HG03045 (cell line): ENCODE data around the gene PHKA2.

ENCODE experiments used
- ATAC-seq: cut with Tn5 transposase; IDR thresholded peaks from one replicate; pipeline ENCODE4 v1.9.1; 2021; ENCODE audit warnings: mild to moderate bottlenecking, moderate library complexity; ENCODE audit not compliant: unreplicated experiment

Gene PHKA2

GRCh38 chrX:18891548-18891945 is 92.4 kb downstream of the PHKA2 start:
- no peak for ATAC-seq

GRCh38 chrX:18890724-18891547 is 93.0 kb downstream of the PHKA2 start:
- no peak for ATAC-seq

DNA sequence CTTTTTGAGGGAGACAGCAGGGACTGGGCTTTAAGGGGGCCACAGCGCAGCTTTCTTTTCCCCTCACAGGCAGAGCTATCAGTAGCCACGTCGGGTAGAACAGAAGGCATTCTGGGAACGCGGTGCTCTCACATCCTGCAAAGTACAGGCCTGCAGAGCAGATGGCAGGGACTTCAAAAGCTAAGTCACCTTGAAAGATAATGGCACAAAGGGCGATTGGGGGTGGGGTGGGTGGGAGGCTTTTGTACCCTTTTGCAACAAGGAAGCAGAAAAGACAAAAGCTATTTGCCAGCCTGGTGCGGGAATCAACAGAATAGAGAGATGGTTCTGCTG is 93.9 kb downstream of the PHKA2 start:
- no peak for ATAC-seq

DNA sequence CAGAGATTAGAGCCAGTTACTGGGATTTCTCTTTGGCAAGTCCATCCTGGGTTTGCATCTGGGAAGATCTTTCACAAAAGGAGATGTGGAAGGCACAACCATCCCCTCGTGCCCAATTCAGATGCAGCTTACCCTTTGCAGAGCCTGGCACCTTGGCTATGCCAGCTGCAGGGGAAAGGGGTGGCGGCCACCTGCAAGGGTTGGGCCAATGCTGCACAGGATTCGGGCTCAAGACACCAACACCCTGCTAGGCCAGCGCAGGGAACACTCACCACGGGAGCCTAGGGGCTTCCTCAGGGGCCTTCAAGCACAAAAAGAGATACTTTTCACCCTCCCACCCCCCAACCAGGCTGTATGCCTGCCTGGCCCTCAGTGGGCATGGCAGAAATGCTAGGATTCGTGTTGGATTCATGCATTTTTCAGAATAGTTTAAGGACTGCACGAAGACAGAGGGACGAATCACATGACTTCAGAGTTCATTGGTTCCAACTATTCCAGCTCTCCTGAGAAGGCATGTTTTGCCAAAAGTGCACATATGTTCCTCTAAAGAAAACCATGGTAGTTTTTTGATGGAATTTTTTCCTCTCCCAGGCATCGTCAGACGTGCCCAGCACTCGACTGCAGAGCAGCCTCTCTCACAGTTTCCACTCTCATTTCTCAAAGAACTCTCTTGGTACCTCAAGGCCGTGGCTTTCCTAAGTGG is 94.4 kb downstream of the PHKA2 start:
- no peak for ATAC-seq

DNA sequence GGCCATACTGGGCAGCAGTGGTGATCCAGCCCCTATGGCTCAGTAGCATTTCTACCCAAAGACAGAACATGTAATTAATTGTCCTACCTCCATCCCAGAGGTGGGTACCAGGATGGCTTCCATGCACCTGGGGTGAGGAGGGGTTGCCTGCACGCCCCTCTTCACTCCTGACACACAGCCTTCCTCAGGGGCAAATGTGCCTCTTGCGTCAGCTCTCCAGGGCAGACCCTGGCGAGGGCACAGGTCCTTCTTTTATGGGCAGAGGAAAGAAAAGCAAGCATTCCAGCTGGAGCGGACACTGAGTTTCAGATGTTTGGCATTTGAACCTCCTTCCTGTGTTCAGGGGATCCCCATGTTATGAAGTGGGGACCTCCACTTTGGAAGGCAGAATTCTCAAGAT is 95.6 kb downstream of the PHKA2 start:
- ATAC-seq: no peak

DNA sequence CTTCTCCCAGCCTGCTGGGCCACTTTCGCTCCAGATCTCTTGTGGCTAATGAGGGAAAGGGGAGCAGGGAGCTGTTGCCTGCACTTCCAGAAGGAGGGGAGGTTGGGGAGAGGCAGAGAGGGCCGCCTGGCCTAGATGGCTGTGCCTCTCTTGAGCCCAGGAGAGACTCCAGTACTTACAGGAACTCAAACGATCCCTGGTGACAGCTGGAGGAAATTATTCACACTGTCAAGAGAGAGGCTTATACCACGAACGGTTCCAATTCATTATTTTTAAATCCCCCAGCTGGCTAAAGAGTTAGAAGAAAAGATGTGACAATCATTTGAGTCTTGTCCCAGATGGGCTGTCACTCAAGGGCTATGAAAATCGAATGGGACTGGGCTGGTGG is 96.1 kb downstream of the PHKA2 start:
- no peak for ATAC-seq

- ATAC-seq: no peak
Measured at GRCh38 chrX:18887177-18887824, 96.6 kb downstream of the PHKA2 start.

GRCh38 chrX:18886344-18887161 is 97.4 kb downstream of the PHKA2 start:
- peak; percentile 77 for ATAC-seq

DNA sequence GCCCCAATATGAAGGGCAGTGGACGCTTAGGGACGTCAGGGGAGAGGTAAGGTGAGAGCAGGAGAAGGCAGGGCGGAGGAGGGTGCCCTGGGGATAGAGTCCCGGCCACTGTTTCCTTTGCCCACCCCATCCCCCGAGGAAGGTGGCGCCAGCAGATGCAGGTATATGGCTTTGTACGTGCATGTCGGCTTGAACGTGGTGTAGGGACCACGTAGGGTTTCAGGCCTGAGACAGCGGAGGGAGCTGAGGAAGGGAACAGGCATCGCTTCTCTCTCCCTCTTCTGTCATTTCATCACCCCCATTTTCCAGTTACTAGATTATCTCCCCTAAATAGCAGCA is 97.9 kb downstream of the PHKA2 start:
- peak; percentile 29 for ATAC-seq

GRCh38 chrX:18885328-18886004 is 98.4 kb downstream of the PHKA2 start:
- no peak for ATAC-seq

DNA sequence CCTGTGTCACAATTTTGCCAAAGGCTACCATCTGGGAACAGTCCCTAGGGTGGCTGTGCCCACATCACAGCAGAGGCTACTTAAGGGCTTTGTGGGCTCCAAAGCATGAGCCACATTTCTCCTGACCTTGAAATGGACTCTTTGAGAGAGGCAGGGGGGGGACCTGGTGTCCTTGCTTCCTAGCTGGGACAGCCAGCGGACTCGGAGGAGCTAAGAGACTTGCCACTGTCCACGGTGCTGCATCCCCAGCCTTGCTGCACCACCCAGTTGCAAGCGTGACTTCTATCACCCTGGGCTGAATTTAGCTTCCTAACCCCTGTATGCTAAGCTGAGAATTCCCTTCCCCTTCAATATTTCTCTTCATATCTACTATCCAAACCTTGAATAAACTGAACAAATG is 99.0 kb downstream of the PHKA2 start:
- no peak for ATAC-seq

- ATAC-seq: no peak
Measured at GRCh38 chrX:18883961-18884765, 99.8 kb downstream of the PHKA2 start.

DNA sequence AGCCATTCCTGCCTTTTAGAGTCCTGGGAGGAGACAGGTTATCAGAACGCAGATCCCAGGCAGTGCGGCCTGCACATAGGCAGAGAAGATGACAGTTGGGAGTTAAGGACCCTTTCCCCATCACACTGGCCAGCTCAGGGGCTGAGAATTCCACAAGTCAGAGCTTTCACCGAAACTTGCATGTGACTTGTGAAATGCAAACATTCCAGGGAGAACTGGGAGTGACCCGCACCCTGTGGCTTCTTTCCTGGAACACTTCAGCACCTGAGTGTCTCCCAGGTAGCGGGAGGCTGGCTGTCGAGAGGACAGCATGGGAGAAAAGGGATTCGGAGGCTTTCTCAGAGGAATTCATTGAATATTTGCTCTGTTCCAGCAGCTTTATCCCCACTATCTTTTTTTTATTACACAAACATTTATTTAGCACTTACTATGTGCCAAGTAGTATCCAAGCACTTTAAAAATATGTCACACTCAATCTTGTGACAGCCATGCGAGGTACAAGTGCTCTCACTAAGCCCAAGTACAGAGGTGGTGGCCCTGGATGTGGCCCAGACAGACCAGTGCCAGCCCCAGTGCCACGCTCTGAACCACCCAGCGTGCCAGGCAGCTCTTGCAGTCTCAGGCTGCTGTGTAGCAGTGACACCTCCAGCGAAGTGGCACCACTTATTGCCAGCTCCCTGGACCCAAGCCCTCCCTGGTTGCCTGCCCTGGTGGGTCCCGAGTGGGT is 100.5 kb downstream of the PHKA2 start:
- no peak for ATAC-seq

- ATAC-seq: no peak
Measured at GRCh38 chrX:18879144-18879543, 104.8 kb downstream of the PHKA2 start.

DNA sequence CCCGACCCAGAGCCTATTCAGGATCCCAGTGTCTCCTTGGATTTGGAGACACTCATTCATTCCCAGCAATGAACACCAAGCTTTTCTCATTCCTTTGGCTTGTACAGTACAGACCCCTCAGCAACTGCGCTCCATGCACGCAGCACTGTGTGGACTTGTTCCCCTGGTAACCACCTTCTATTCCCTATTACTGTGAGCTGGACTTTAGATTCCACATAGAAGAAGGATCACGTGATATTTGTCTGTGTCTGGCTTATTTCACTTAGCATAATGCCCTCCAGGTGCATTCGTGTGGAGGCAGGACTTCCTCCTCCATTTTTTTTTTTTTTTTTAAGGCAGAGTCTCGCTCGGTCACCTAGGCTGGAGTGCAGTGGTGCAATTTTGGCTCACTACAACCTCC is 106.4 kb downstream of the PHKA2 start:
- ATAC-seq: no peak

GRCh38 chrX:18875256-18875878 is 108.5 kb downstream of the PHKA2 start:
- no peak for ATAC-seq

- ATAC-seq: no peak
Measured at GRCh38 chrX:18874560-18875255, 109.2 kb downstream of the PHKA2 start.

DNA sequence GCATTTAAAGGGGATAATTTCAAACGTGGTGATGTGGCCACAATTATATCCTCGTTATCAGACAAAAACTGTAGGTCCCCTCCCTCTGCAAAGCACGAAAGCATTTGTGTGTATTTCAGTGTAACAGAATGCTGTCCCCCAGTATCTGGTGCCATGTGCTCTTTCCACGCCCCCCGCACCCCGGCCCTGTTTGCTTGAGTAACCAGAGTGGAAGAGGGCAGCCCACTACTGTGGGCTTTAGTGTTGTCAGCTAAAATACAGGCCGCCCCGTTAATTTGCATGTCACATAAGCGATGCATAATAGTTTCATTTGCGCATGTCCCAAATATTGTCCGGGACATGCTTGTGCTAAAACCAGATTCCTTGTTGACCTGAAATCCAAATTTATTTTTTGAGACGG is 110.1 kb downstream of the PHKA2 start:
- no peak for ATAC-seq
